OCI-LY3 (cell line): ENCODE results near the gene LDLR.

ENCODE experiments used
- CTCF ChIP-seq: fragments of 200-600, 300-600 bp; sonication (generic); IDR thresholded peaks from 2 replicates; pipeline ENCODE4 v1.5.1; 2014; ENCODE audit warnings: antibody characterized with exemption, low read length, low read depth
- EZH2phosphoT487 ChIP-seq: fragments of 200-600 bp; shearing (Covaris generic); IDR thresholded peaks from 2 replicates; pipeline ENCODE4 v1.6.1; 2018; ENCODE audit warnings: antibody characterized with exemption, mixed run types, low read depth

GRCh38 chr19:11105014-11105636 is 15.9 kb downstream of the LDLR start:
- TF ChIP-seq CTCF (no peak), EZH2phosphoT487 (no peak)
